CD4-positive, alpha-beta T cell treated with Interleukin-6 for 4 hours (primary cell): Measurements from ENCODE around the gene AACS.

Source experiments
- DNase-seq: peaks from one replicate; pipeline ENCODE4 v3.0.0-alpha.2; 2020; ENCODE audit warnings: mixed read lengths

AACS gene

GRCh38 chr12:125157177-125157576 is 91.9 kb downstream of the AACS start:
- no peak for DNase-seq

- no peak for DNase-seq
These were observed 94.5 kb downstream of the AACS start for GRCh38 chr12:125159702-125160101.

- no peak for DNase-seq
These were observed 95.2 kb downstream of the AACS start for GRCh38 chr12:125160281-125160955.

- DNase-seq = no peak
These were observed 96.4 kb downstream of the AACS start for GRCh38 chr12:125161712-125162022.

- DNase-seq = no peak
These were observed 97.3 kb downstream of the AACS start for GRCh38 chr12:125162489-125163028.

GRCh38 chr12:125163148-125163547 is 97.9 kb downstream of the AACS start:
- no peak for DNase-seq

- no peak for DNase-seq
These were observed 99.3 kb downstream of the AACS start for GRCh38 chr12:125164541-125164940.

GRCh38 chr12:125166041-125166440 is 100.8 kb downstream of the AACS start:
- DNase-seq = no peak

GRCh38 chr12:125167658-125168057 is 102.4 kb downstream of the AACS start:
- DNase-seq = no peak

GRCh38 chr12:125169451-125169850 is 104.2 kb downstream of the AACS start:
- DNase-seq = no peak

GRCh38 chr12:125169870-125170269 is 104.6 kb downstream of the AACS start:
- no peak for DNase-seq

GRCh38 chr12:125171267-125171666 is 106.0 kb downstream of the AACS start:
- DNase-seq = no peak

GRCh38 chr12:125172231-125172850 is 107.1 kb downstream of the AACS start:
- no peak for DNase-seq

GRCh38 chr12:125175576-125175975 is 110.3 kb downstream of the AACS start:
- no peak for DNase-seq

- no peak for DNase-seq
These were observed 113.0 kb downstream of the AACS start for GRCh38 chr12:125178222-125178621.

GRCh38 chr12:125180144-125180543 is 114.9 kb downstream of the AACS start:
- no peak for DNase-seq

- DNase-seq = no peak
These were observed 115.9 kb downstream of the AACS start for GRCh38 chr12:125181107-125181506.

- peak; percentile 77 for DNase-seq
These were observed 118.2 kb downstream of the AACS start for GRCh38 chr12:125183187-125184067.

- no peak for DNase-seq
These were observed 119.2 kb downstream of the AACS start for GRCh38 chr12:125184213-125184967.

- DNase-seq = no peak
These were observed 120.1 kb downstream of the AACS start for GRCh38 chr12:125185311-125185739.

- DNase-seq = peak; percentile 35
These were observed 120.7 kb downstream of the AACS start, which contains the start of gene TMEM132B for GRCh38 chr12:125185740-125186470. TSS of gene TMEM132B (plus strand) at chr12:125186386.
